ENCODE measurements around the gene LGI4.

Gene LGI4

GRCh38 chr19:35151273-35152065, 16.6 kb upstream of the LGI4 start:
- no peak overlapping the region for H3K4me2 ChIP-seq (ENCODE audit: low read depth, low read length)
- DNase-seq, result no peak

DNA sequence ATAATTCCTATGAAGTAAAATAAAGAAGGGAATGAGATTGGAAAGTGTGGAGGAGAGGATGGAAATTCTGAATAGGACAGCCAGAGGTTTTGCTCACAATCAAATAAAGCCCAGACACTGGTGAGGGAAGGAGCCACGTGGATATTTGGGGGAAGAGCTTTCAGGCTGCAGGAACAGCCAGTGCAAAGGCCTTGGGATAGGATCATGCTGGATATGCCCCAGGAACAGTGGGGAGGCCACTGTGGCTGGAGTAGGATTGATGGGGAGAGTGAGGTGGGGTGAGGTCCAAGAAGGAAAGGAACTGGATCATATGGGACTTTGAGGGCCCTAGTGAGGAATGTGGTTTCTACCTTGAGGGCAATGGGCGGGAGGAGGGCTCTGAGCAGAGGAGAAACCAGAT, 15.6 kb upstream of the LGI4 start:
- peaks cover 16% of the 10 kb centered on the region for H3K79me2 ChIP-seq (ENCODE audit: low read length)
- no peaks in the 10 kb centered on the region for H3K9me2 ChIP-seq (replicated peaks; ENCODE audit: insufficient read depth, low read length)
- H3F3A ChIP-seq (ENCODE audit: insufficient read depth, low read length), result no peaks in the 10 kb centered on the region
- H3K9me3 ChIP-seq (replicated peaks; ENCODE audit: insufficient read depth, low read length), result no peaks in the 10 kb centered on the region
- no peak overlapping the region for H3K27ac ChIP-seq (ENCODE audit: low read length)
- TF ChIP-seq, protein P1, sequence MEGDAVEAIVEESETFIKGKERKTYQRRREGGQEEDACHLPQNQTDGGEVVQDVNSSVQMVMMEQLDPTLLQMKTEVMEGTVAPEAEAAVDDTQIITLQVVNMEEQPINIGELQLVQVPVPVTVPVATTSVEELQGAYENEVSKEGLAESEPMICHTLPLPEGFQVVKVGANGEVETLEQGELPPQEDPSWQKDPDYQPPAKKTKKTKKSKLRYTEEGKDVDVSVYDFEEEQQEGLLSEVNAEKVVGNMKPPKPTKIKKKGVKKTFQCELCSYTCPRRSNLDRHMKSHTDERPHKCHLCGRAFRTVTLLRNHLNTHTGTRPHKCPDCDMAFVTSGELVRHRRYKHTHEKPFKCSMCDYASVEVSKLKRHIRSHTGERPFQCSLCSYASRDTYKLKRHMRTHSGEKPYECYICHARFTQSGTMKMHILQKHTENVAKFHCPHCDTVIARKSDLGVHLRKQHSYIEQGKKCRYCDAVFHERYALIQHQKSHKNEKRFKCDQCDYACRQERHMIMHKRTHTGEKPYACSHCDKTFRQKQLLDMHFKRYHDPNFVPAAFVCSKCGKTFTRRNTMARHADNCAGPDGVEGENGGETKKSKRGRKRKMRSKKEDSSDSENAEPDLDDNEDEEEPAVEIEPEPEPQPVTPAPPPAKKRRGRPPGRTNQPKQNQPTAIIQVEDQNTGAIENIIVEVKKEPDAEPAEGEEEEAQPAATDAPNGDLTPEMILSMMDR (IDR thresholded peaks at IDR 0.05; ENCODE audit: low read length), result no peak
- TF ChIP-seq EZH2phosphoT487 (IDR thresholded peaks at IDR 0.05; ENCODE audit: low read length) (no peak), EZH2 (optimal IDR thresholded peaks at IDR 0.05; ENCODE audit: low read depth, low read length) (no peak)
- no peak overlapping the region for H3K4me3 ChIP-seq (ENCODE audit: low read length)
- no peaks in the 10 kb centered on the region for H3K36me3 ChIP-seq (replicated peaks; ENCODE audit: insufficient read depth, low read length)
- no peaks in the 10 kb centered on the region for H4K20me1 ChIP-seq (ENCODE audit: insufficient read depth, low read length)
- no peak overlapping the region for H2AFZ ChIP-seq (ENCODE audit: low read length)
- peaks cover 4% of the 10 kb centered on the region; the same call in 1 of the 2 replicates for H3K4me1 ChIP-seq (ENCODE audit: low read length)
- no peak overlapping the region for H3K4me2 ChIP-seq (ENCODE audit: low read depth, low read length)
- DNase-seq, result no peak
- H3K27me3 ChIP-seq (replicated peaks; ENCODE audit: insufficient read depth, low read length), result peaks cover 2% of the 10 kb centered on the region
- H3K9ac ChIP-seq (ENCODE audit: low read length), result no peak overlapping the region

More at GRCh38 chr19:35151273-35152065, 16.6 kb upstream of the LGI4 start:
- Histone ChIP-seq H3K9ac (ENCODE audit: low read length) (no peak overlapping the region), H3K36me3 (replicated peaks; ENCODE audit: insufficient read depth, low read length) (no peaks in the 10 kb centered on the region), H3K9me2 (replicated peaks; ENCODE audit: insufficient read depth, low read length) (no peaks in the 10 kb centered on the region), H3F3A (ENCODE audit: insufficient read depth, low read length) (no peaks in the 10 kb centered on the region), H3K79me2 (ENCODE audit: low read length) (peaks cover 26% of the 10 kb centered on the region), H4K20me1 (ENCODE audit: insufficient read depth, low read length) (no peaks in the 10 kb centered on the region), H2AFZ (ENCODE audit: low read length) (no peak overlapping the region), H3K9me3 (replicated peaks; ENCODE audit: insufficient read depth, low read length) (no peaks in the 10 kb centered on the region), H3K4me1 (ENCODE audit: low read length) (peaks cover 11% of the 10 kb centered on the region), H3K27me3 (replicated peaks; ENCODE audit: insufficient read depth, low read length) (no peaks in the 10 kb centered on the region), H3K4me3 (ENCODE audit: low read length) (no peak overlapping the region), H3K27ac (ENCODE audit: low read length) (no peak overlapping the region)
- TF ChIP-seq, protein P1 (IDR thresholded peaks at IDR 0.05; ENCODE audit: low read length), result no peak
- no peak for TF ChIP-seq EZH2 (optimal IDR thresholded peaks at IDR 0.05; ENCODE audit: low read depth, low read length)
- no peak for TF ChIP-seq EZH2phosphoT487 (IDR thresholded peaks at IDR 0.05; ENCODE audit: low read length)

- TF ChIP-seq EZH2phosphoT487 (IDR thresholded peaks at IDR 0.05; ENCODE audit: low read length) (no peak), EZH2 (optimal IDR thresholded peaks at IDR 0.05; ENCODE audit: low read depth, low read length) (no peak)
- TF ChIP-seq, protein P1 (IDR thresholded peaks at IDR 0.05; ENCODE audit: low read length), result no peak
These were observed 14.6 kb upstream of the LGI4 start for GRCh38 chr19:35149463-35149862.

More at GRCh38 chr19:35149463-35149862, 14.6 kb upstream of the LGI4 start:
- no peaks in the 10 kb centered on the region for H3K36me3 ChIP-seq (replicated peaks; ENCODE audit: insufficient read depth, low read length)
- H3K27ac ChIP-seq (ENCODE audit: low read length), result no peak overlapping the region
- H3K4me2 ChIP-seq (ENCODE audit: low read depth, low read length), result no peak overlapping the region
- peaks cover 11% of the 10 kb centered on the region for H3K27me3 ChIP-seq (replicated peaks; ENCODE audit: insufficient read depth, low read length)
- no peaks in the 10 kb centered on the region for H3F3A ChIP-seq (ENCODE audit: insufficient read depth, low read length)
- no peaks in the 10 kb centered on the region for H3K9me2 ChIP-seq (replicated peaks; ENCODE audit: insufficient read depth, low read length)
- H3K4me3 ChIP-seq (ENCODE audit: low read length), result no peak overlapping the region
- peaks cover 6% of the 10 kb centered on the region for H3K79me2 ChIP-seq (ENCODE audit: low read length)
- DNase-seq, result no peak
- no peaks in the 10 kb centered on the region for H3K9me3 ChIP-seq (replicated peaks; ENCODE audit: insufficient read depth, low read length)
- H2AFZ ChIP-seq (ENCODE audit: low read length), result no peak overlapping the region
- no peak overlapping the region for H3K9ac ChIP-seq (ENCODE audit: low read length)
- H3K4me1 ChIP-seq (ENCODE audit: low read length), result peaks cover 4% of the 10 kb centered on the region; the same call in 1 of the 2 replicates
- no peaks in the 10 kb centered on the region for H4K20me1 ChIP-seq (ENCODE audit: insufficient read depth, low read length)
